ENCODE results near the gene SPN.
"Not testable (repeated sequence)": the region's sequence is repeated elsewhere in the genome, so short reads cannot be mapped to it uniquely, and the experiment has no call there.

Gene SPN

DNA sequence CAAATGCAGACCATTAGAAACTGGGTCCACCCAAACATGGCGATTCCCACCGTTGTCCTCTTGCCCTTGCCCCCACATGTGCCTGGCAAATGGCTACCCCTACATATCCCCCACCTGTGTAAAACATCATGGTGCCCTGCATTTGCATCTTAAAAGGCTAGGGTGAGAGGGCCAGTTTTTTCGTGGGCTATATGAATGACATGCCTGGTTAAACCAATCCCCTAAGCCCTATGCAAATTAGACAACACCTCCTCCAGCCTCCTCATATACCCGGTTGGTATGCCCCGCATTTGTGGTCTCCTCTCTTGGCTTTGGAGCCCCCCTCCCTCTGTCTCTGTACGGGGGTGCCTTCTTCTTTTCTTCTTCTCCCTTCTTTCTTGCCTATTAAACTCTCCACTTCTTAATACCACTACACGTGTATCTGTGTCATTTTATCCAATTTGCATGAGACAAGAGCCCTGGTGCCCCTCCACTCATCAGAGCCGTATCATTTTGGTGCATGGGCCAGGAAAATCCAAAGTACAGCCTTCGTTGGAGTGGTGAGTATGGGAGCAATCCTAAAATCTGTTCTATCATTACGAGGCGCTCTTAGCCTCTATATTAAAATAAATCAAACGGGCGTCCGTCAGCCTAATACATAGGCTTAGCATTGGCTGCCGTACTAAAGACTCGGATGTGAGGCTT is 46.0 kb downstream of the SPN start:
- no peak for DNase-seq

GRCh38 chr16:29709657-29710056 is 46.6 kb downstream of the SPN start:
- not testable (repeated sequence) for DNase-seq

DNA sequence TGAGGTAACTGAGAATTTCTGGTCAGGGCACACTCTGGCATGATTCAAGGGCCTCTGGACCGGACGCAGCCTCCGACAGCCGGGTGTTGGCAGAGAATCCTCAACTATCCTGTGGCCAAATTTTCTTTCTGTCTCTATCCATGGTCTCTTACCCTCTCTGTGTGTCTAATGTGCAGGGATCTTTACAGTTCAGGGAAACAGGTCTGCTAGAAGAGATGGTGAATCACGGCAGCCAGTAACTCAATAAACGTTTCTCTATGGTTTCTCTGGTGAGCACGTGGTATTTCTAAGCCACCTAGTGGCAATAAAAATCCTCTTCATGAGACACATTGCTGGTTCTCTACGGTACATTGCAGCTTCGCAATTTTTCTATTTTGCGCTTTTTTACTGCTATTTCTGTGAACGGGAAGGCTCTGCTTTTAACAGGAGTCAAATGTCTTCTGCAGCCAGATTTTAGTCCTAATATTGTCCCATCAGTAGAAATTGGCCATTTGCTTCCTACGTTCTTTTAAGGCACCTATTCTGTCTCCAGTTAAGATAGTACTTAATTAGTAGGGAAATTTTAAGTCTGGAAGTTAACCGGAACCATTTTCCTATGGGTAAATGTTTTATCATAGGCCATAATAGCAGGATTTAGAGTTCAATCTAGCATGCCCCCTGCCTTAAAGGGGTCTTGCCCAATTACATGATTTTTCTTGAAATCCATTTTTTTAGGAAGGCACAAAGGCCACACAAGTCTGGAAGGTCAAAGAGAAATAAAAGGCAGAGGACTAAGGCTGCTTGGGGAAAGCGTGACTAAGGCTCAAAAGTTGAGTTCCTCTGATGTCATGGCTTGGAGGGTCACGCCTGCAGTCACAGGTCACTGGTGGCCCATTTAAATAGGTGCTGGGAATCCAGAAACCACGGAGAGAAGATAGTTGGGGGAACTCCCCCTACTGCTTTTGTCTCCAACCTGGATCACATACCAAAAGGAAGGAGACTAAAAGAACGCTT is 47.5 kb downstream of the SPN start:
- no peak for DNase-seq

DNA sequence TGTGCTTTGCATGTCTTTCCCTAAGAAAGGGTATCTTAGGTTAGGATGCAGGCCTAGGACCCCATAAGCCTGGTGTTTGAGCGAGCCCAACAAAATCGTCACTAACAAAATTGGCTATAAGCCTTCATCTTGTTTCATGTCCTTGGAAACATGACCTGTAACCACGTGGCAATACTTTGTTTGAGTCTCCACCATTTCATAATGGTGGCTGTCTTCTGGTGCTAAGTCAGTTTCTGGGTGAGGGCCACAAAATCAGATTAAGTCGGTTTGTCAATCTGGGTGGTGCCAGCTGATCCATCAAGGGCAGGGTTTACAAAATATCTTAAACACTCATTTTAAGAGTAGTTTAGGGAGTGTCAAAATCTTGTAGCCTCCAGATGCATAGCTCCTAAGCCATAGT is 49.8 kb downstream of the SPN start:
- no peak for DNase-seq

- DNase-seq, result no peak
Observed at GRCh38 chr16:29714396-29714795, 51.3 kb downstream of the SPN start.

DNA sequence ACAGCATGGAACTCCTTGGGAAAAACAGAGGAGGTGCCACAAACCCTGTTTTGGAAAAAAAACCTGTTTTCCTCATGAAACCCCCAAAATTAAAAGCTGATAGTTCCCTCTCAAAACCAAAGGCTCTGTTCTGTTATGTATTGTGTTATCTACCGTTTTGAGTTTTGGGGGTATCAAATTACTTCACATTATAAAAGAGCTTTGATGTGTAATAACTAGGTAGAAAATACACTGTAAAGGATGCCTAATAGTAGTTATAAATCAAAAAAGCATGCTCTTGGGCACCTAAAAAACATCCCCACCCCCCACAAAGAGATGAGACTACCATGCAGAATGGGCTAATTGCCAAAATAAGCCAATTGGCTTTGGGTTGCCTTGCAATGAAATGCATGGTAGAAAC is 51.9 kb downstream of the SPN start:
- DNase-seq, result no peak

DNA sequence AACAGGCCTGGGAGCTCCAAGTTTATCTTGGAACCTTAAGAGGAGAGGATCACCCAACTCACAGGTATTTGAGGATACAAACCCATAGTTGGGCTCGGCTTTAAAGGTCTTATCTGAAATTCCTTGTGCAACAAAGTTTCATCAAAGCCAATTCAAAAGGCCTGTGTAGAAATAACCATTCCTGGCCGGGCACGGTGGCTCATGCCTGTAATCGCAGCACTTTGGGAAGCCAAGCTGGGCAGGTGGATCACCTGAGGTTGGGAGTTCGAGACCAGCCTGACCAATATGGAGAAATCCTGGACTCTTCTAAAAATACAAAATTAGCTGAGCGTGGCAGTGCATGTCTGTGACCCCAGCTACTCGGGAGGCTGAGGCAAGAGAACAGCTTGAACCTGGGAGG is 54.1 kb downstream of the SPN start:
- DNase-seq, result no peak

- DNase-seq, result no peak
Observed at GRCh38 chr16:29719063-29719462, 56.0 kb downstream of the SPN start.

Measured in activated CD4-positive, alpha-beta T cell treated with anti-CD3 and anti-CD28 coated beads, Interleukin-2, amount 50 U/mL, for 4 hours (primary cell).